HG03039 (cell line): Measurements from ENCODE around the gene LCA5.
"Not testable (repeated sequence)": the region's sequence is repeated elsewhere in the genome, so short reads cannot be mapped to it uniquely, and the experiment has no call there.

Experiments
- ATAC-seq: cut with Tn5 transposase; IDR thresholded peaks from one replicate; pipeline ENCODE4 v1.9.1; 2021; ENCODE audit warnings: mild to moderate bottlenecking, moderate library complexity; ENCODE audit not compliant: unreplicated experiment

The LCA5 gene

GRCh38 chr6:79538106-79538971 is 1.1 kb upstream of the LCA5 start:
- no peak for ATAC-seq

GRCh38 chr6:79536585-79536953 is 661 bp downstream of the LCA5 start:
- ATAC-seq: no peak

- ATAC-seq: not testable (repeated sequence)
Observed at GRCh38 chr6:79529567-79529966, 7.7 kb downstream of the LCA5 start.

GRCh38 chr6:79526897-79527296 is 10.3 kb downstream of the LCA5 start:
- no peak for ATAC-seq

- no peak for ATAC-seq
Observed at GRCh38 chr6:79525272-79526100, 11.7 kb downstream of the LCA5 start.

- no peak for ATAC-seq
Observed at GRCh38 chr6:79524065-79524464, 13.2 kb downstream of the LCA5 start.

GRCh38 chr6:79522609-79523008 is 14.6 kb downstream of the LCA5 start:
- ATAC-seq: no peak

- ATAC-seq: no peak
Observed at GRCh38 chr6:79520534-79520933, 16.7 kb downstream of the LCA5 start.

GRCh38 chr6:79518842-79519241 is 18.4 kb downstream of the LCA5 start:
- ATAC-seq: no peak

GRCh38 chr6:79515436-79515835 is 21.8 kb downstream of the LCA5 start:
- ATAC-seq: no peak

GRCh38 chr6:79513111-79513510 is 24.1 kb downstream of the LCA5 start:
- no peak for ATAC-seq

GRCh38 chr6:79512014-79512413 is 25.2 kb downstream of the LCA5 start:
- no peak for ATAC-seq

- no peak for ATAC-seq
Observed at GRCh38 chr6:79510707-79511106, 26.5 kb downstream of the LCA5 start.

- ATAC-seq: no peak
Observed at GRCh38 chr6:79506251-79506650, 31.0 kb downstream of the LCA5 start.

GRCh38 chr6:79504372-79504771 is 32.9 kb downstream of the LCA5 start:
- ATAC-seq: no peak

- no peak for ATAC-seq
Observed at GRCh38 chr6:79498842-79499241, 38.4 kb downstream of the LCA5 start.

GRCh38 chr6:79495246-79495645 is 42.0 kb downstream of the LCA5 start:
- no peak for ATAC-seq

GRCh38 chr6:79494841-79495240 is 42.4 kb downstream of the LCA5 start:
- no peak for ATAC-seq

- ATAC-seq: no peak
Observed at GRCh38 chr6:79470728-79471127, 66.5 kb downstream of the LCA5 start.

- ATAC-seq: no peak
Observed at GRCh38 chr6:79469376-79470246, 67.6 kb downstream of the LCA5 start.

GRCh38 chr6:79468587-79468986 is 68.6 kb downstream of the LCA5 start:
- ATAC-seq: no peak
